ENCODE results near the gene DACH1. TPM values are rescaled to one million over a fixed set of nuclear protein-coding genes. Genes with fewer than 3 reads are reported as not detected.

DACH1 gene
- total RNA-seq, 1 donor from 2014 or later = 1.6 TPM

- TF ChIP-seq EZH2 (IDR thresholded peaks at IDR 0.05; ENCODE audit: insufficient read depth, low read length) (no peak), CTCF (IDR thresholded peaks at IDR 0.05; ENCODE audit: insufficient read depth, low read depth, low read length) (no peak)
- no peak overlapping the region for H3K27ac ChIP-seq (ENCODE audit: low read depth, low read length)
- no peak overlapping the region for H3K9ac ChIP-seq (ENCODE audit: low read length)
- H3K79me2 ChIP-seq (ENCODE audit: insufficient read depth, low read length) = no peaks in the 10 kb centered on the region
- Mint-ChIP-seq H3K27me3 (ENCODE audit: low read depth, unreplicated experiment) (no peaks in the 10 kb centered on the region), H3K4me1 (ENCODE audit: low read depth, unreplicated experiment) (no peaks in the 10 kb centered on the region), H3K9me3 (ENCODE audit: unreplicated experiment) (no peaks in the 10 kb centered on the region), H3K36me3 (ENCODE audit: low read depth, unreplicated experiment) (no peaks in the 10 kb centered on the region), H3K4me3 (ENCODE audit: unreplicated experiment) (no peak overlapping the region), H3K27ac (ENCODE audit: unreplicated experiment) (no peak overlapping the region)
- no peaks in the 10 kb centered on the region for H3K9me3 ChIP-seq (ENCODE audit: insufficient read depth, low read depth, low read length)
- FAIRE-seq = no peak
- no peak overlapping the region for H2AFZ ChIP-seq (ENCODE audit: low read depth, low read length)
- no peaks in the 10 kb centered on the region for H3K4me1 ChIP-seq (ENCODE audit: insufficient read depth, low read length)
- DNase-seq (ENCODE audit: low read depth) = no peak
- no peak overlapping the region for H3K4me3 ChIP-seq (ENCODE audit: insufficient read depth, low read depth, low read length)
- no peaks in the 10 kb centered on the region for H3K27me3 ChIP-seq (ENCODE audit: insufficient read depth, low read length)
- H4K20me1 ChIP-seq (ENCODE audit: insufficient read depth, low read length) = no peaks in the 10 kb centered on the region
- H3K36me3 ChIP-seq (ENCODE audit: insufficient read depth, low read length) = no peaks in the 10 kb centered on the region
- H3K4me2 ChIP-seq (ENCODE audit: low read length) = no peak overlapping the region
Measured at GRCh38 chr13:71454509-71454908, 412.5 kb downstream of the DACH1 start.

- Histone ChIP-seq H3K79me2 (ENCODE audit: insufficient read depth, low read length) (no peaks in the 10 kb centered on the region), H3K36me3 (ENCODE audit: insufficient read depth, low read length) (no peaks in the 10 kb centered on the region), H3K27ac (ENCODE audit: low read depth, low read length) (no peak overlapping the region), H3K4me1 (ENCODE audit: insufficient read depth, low read length) (no peaks in the 10 kb centered on the region), H3K9ac (ENCODE audit: low read length) (no peak overlapping the region), H2AFZ (ENCODE audit: low read depth, low read length) (no peak overlapping the region), H4K20me1 (ENCODE audit: insufficient read depth, low read length) (no peaks in the 10 kb centered on the region), H3K9me3 (ENCODE audit: insufficient read depth, low read depth, low read length) (no peaks in the 10 kb centered on the region), H3K4me3 (ENCODE audit: insufficient read depth, low read depth, low read length) (no peak overlapping the region), H3K4me2 (ENCODE audit: low read length) (no peak overlapping the region), H3K27me3 (ENCODE audit: insufficient read depth, low read length) (no peaks in the 10 kb centered on the region)
- Mint-ChIP-seq H3K4me1 (ENCODE audit: low read depth, unreplicated experiment) (no peaks in the 10 kb centered on the region), H3K27me3 (ENCODE audit: low read depth, unreplicated experiment) (no peaks in the 10 kb centered on the region), H3K27ac (ENCODE audit: unreplicated experiment) (no peak overlapping the region), H3K4me3 (ENCODE audit: unreplicated experiment) (no peak overlapping the region), H3K36me3 (ENCODE audit: low read depth, unreplicated experiment) (no peaks in the 10 kb centered on the region), H3K9me3 (ENCODE audit: unreplicated experiment) (no peaks in the 10 kb centered on the region)
- DNase-seq (ENCODE audit: low read depth) (no peak), FAIRE-seq (no peak)
- TF ChIP-seq CTCF (IDR thresholded peaks at IDR 0.05; ENCODE audit: insufficient read depth, low read depth, low read length) (no peak), EZH2 (IDR thresholded peaks at IDR 0.05; ENCODE audit: insufficient read depth, low read length) (no peak)
Measured at GRCh38 chr13:71448080-71448630, 418.8 kb downstream of the DACH1 start.

- no peaks in the 10 kb centered on the region for H3K4me1 Mint-ChIP-seq (ENCODE audit: low read depth, unreplicated experiment)
- no peaks in the 10 kb centered on the region for H3K27me3 ChIP-seq (ENCODE audit: insufficient read depth, low read length)
- H3K27ac Mint-ChIP-seq (ENCODE audit: unreplicated experiment) = no peak overlapping the region
- no peak overlapping the region for H3K4me2 ChIP-seq (ENCODE audit: low read length)
- DNase-seq (ENCODE audit: low read depth) = no peak
- no peaks in the 10 kb centered on the region for H3K79me2 ChIP-seq (ENCODE audit: insufficient read depth, low read length)
- no peak overlapping the region for H3K9ac ChIP-seq (ENCODE audit: low read length)
- TF ChIP-seq EZH2 (IDR thresholded peaks at IDR 0.05; ENCODE audit: insufficient read depth, low read length) (no peak), CTCF (IDR thresholded peaks at IDR 0.05; ENCODE audit: insufficient read depth, low read depth, low read length) (no peak)
- no peaks in the 10 kb centered on the region for H4K20me1 ChIP-seq (ENCODE audit: insufficient read depth, low read length)
- no peak for FAIRE-seq
- H3K27me3 Mint-ChIP-seq (ENCODE audit: low read depth, unreplicated experiment) = no peaks in the 10 kb centered on the region
- H3K9me3 Mint-ChIP-seq (ENCODE audit: unreplicated experiment) = no peaks in the 10 kb centered on the region
- no peaks in the 10 kb centered on the region for H3K9me3 ChIP-seq (ENCODE audit: insufficient read depth, low read depth, low read length)
- H3K4me1 ChIP-seq (ENCODE audit: insufficient read depth, low read length) = no peaks in the 10 kb centered on the region
- H3K36me3 Mint-ChIP-seq (ENCODE audit: low read depth, unreplicated experiment) = no peaks in the 10 kb centered on the region
- no peak overlapping the region for H2AFZ ChIP-seq (ENCODE audit: low read depth, low read length)
- no peaks in the 10 kb centered on the region for H3K36me3 ChIP-seq (ENCODE audit: insufficient read depth, low read length)
- H3K4me3 Mint-ChIP-seq (ENCODE audit: unreplicated experiment) = no peak overlapping the region
- no peak overlapping the region for H3K4me3 ChIP-seq (ENCODE audit: insufficient read depth, low read depth, low read length)
- no peak overlapping the region for H3K27ac ChIP-seq (ENCODE audit: low read depth, low read length)
Measured at GRCh38 chr13:71437704-71438103, 429.3 kb downstream of the DACH1 start.
